HepG2 (cell line): Measurements from ENCODE around the gene COA3. TPM values are rescaled to one million over a fixed set of nuclear protein-coding genes. Genes with fewer than 3 reads are reported as not detected.

Experiments
- HOXD1 ChIP-seq: sonication (generic); formaldehyde crosslinking; IDR thresholded peaks from 2 replicates; pipeline ENCODE4 v1.5.0; 2020; ENCODE audit warnings: missing genetic modification reagents
- IKZF1 ChIP-seq: fragments of 450-650 bp; IDR thresholded peaks from 2 replicates; pipeline ENCODE4 v1.7.1; 2016
- KLF9 ChIP-seq: IDR thresholded peaks from 2 replicates; pipeline ENCODE4 v1.6.1; 2016; ENCODE audit warnings: low read depth
- MBD4 ChIP-seq: IDR thresholded peaks from 2 replicates; pipeline ENCODE4 v1.6.1; 2012; ENCODE audit warnings: low read length, inconsistent platforms, borderline replicate concordance
- PATZ1 ChIP-seq: sonication (generic); formaldehyde crosslinking; IDR thresholded peaks from 2 replicates; pipeline ENCODE4 v1.4.0; 2020; ENCODE audit warnings: missing genetic modification reagents
- RERE ChIP-seq: IDR thresholded peaks from 2 replicates; pipeline ENCODE4 v1.6.1; 2016; ENCODE audit warnings: low read depth, missing genetic modification reagents, missing compliant biosample characterization
- SAP130 ChIP-seq: IDR thresholded peaks from 2 replicates; pipeline ENCODE4 v1.6.1; 2016; ENCODE audit warnings: low read depth
- SIX4 ChIP-seq: sonication (generic); formaldehyde crosslinking; IDR thresholded peaks from 2 replicates; pipeline ENCODE4 v1.4.0; 2020; ENCODE audit warnings: missing genetic modification reagents
- SOX13 ChIP-seq, 3 experiments: fragments of 450-650 bp in 1 of 3; sonication (generic) in 1 of 3; formaldehyde crosslinking in 1 of 3; IDR thresholded peaks in 2 of 3; conservative IDR thresholded peaks in 1 of 3; 2 replicates each; pipeline versions ENCODE4 v1.5.0 to v1.6.1; 2016 to 2020; ENCODE audit warnings: antibody characterized with exemption in 1 of 3, mild to moderate bottlenecking in 1 of 3, missing compliant biosample characterization in 1 of 3, missing genetic modification reagents in 1 of 3, moderate library complexity in 1 of 3
- TRIM24 ChIP-seq: sonication (generic); formaldehyde crosslinking; IDR thresholded peaks from 2 replicates; pipeline ENCODE4 v1.8.0; 2022; ENCODE audit warnings: mild to moderate bottlenecking, missing genetic modification reagents
- ZBTB2 ChIP-seq: sonication (generic); formaldehyde crosslinking; IDR thresholded peaks from 2 replicates; pipeline ENCODE4 v1.8.0; 2022; ENCODE audit warnings: low read depth, missing genetic modification reagents
- ZFY ChIP-seq: sonication (generic); formaldehyde crosslinking; IDR thresholded peaks from 2 replicates; pipeline ENCODE4 v1.4.0; 2020; ENCODE audit warnings: missing genetic modification reagents
- ZNF33A ChIP-seq: sonication (generic); formaldehyde crosslinking; IDR thresholded peaks from 2 replicates; pipeline ENCODE4 v1.5.1; 2020; ENCODE audit warnings: missing genetic modification reagents, mild to moderate bottlenecking, moderate library complexity, borderline replicate concordance
- ZNF543 ChIP-seq: sonication (generic); formaldehyde crosslinking; IDR thresholded peaks from 2 replicates; pipeline ENCODE4 v1.4.0; 2020; ENCODE audit warnings: mild to moderate bottlenecking, missing genetic modification reagents
- ZNF547 ChIP-seq: sonication (generic); formaldehyde crosslinking; IDR thresholded peaks from 2 replicates; pipeline ENCODE4 v1.5.1; 2020; ENCODE audit warnings: mild to moderate bottlenecking, missing genetic modification reagents
- ZNF652 ChIP-seq: IDR thresholded peaks from 2 replicates; pipeline ENCODE4 v1.6.1; 2016; ENCODE audit warnings: low read depth, borderline replicate concordance
- ZSCAN25 ChIP-seq: sonication (generic); formaldehyde crosslinking; IDR thresholded peaks from 2 replicates; pipeline ENCODE4 v1.8.0; 2022; ENCODE audit warnings: mild to moderate bottlenecking, missing genetic modification reagents
- ZSCAN9 ChIP-seq: IDR thresholded peaks from 2 replicates; pipeline ENCODE4 v1.6.1; 2016; ENCODE audit warnings: borderline replicate concordance
- polyA plus RNA-seq, 8 experiments: library from polyadenylated mRNA; depleted of rRNA in 3 of 8; stranded (reverse) in 7 of 8; unstranded in 1 of 8; fragments of >200 nt; fragmentation: Illumina TruSeq in 4 of 8; extraction: Trizol in 4 of 8; gene quantifications; 2 replicates each; pipeline versions ENCODE4 v1.2.1 to v1.2.3, GENCODE V29; 2011 to 2016; ENCODE audit warnings: low read depth in 4 of 8, missing spikeins in 1 of 8, mixed read lengths in 1 of 8; ENCODE audit not compliant: insufficient read depth in 1 of 8
- total RNA-seq, 5 experiments: library from RNA; depleted of rRNA; stranded (reverse); fragments of >200 nt; fragmentation: Illumina TruSeq; extraction: Trizol; gene quantifications; 2 replicates each; pipeline ENCODE4 v1.2.3, GENCODE V29; 2016; ENCODE audit warnings: low read depth in 1 of 5

Gene COA3
- total and polyA plus RNA-seq, 2 of the 13 experiments (the other 11 are each of a cell fraction or from before 2014, with no cell fraction given): 133 to 202 TPM

- TF ChIP-seq RERE (CRISPR knock-in tag) (peak; percentile 29; the same call in 1 of the 2 replicates), ZFY (CRISPR knock-in tag) (peak; percentile 79), ZNF652 (peak; percentile 67; the same call in 1 of the 2 replicates), KLF9 (peak; percentile 87), SOX13 (IDR thresholded peaks at IDR 0.05) (no peak), SOX13 (CRISPR knock-in tag; conservative IDR thresholded peaks at IDR 0.05 in 1 of 2, IDR thresholded peaks at IDR 0.05 in 1 of 2) (peak in 1 of 2 experiments; percentile 62; a peak in 2 of 4 replicates), IKZF1 (no peak), ZSCAN9 (CRISPR knock-in tag) (peak; percentile 98), PATZ1 (CRISPR knock-in tag) (peak; percentile 76), HOXD1 (CRISPR knock-in tag) (peak; percentile 78), SAP130 (peak; percentile 97), ZNF547 (CRISPR knock-in tag) (peak; percentile 67; the same call in 1 of the 2 replicates), MBD4 (no peak), SIX4 (CRISPR knock-in tag) (peak; percentile 83), ZBTB2 (CRISPR knock-in tag) (no peak), ZSCAN25 (CRISPR knock-in tag) (peak; percentile 77; the same call in 1 of the 2 replicates), ZNF33A (CRISPR knock-in tag) (no peak), ZNF543 (CRISPR knock-in tag) (0 out of 2 replicates have a peak, but pooled peaks have one; percentile 67), TRIM24 (no peak)
These were observed 25.0 kb downstream of the COA3 start, which contains the start of gene VPS25 (continued) for GRCh38 chr17:42773290-42774035.
